Activated CD4-positive, alpha-beta T cell treated with anti-CD3 and anti-CD28 coated beads for 24 hours (primary cell): ENCODE measurements around the gene CBR3.
A peak's percentile ranks its signal among the peaks of the same experiment; 100 is the strongest.

Experiments used
- DNase-seq, 2 donors: peaks; one replicate each; pipeline ENCODE4 v3.0.0-alpha.2; 2020; ENCODE audit warnings: low read depth in 2 of 2

CBR3 gene

GRCh38 chr21:36155603-36156338 is 20.9 kb downstream of the CBR3 start:
- DNase-seq: no peak

- peak; percentile 100 for DNase-seq
These were observed 21.5 kb downstream of the CBR3 start for GRCh38 chr21:36156339-36156814.

- peak in 1 of 2 donors; percentile 22 for DNase-seq
These were observed 22.2 kb downstream of the CBR3 start, which contains the start of gene DOP1B for GRCh38 chr21:36156815-36157670. Gene DOP1B (plus strand): TSS chr21:36156824. CDS start chr21:36164734, 7,910 bp downstream.

- no peak for DNase-seq
These were observed 24.6 kb downstream of the CBR3 start for GRCh38 chr21:36159356-36159921.

GRCh38 chr21:36160850-36161178 is 25.9 kb downstream of the CBR3 start:
- no peak for DNase-seq

GRCh38 chr21:36162631-36163030 is 27.8 kb downstream of the CBR3 start:
- DNase-seq: no peak

GRCh38 chr21:36163750-36164741 is 29.2 kb downstream of the CBR3 start:
- no peak for DNase-seq

- DNase-seq: no peak
These were observed 30.5 kb downstream of the CBR3 start for GRCh38 chr21:36165356-36165755.

- DNase-seq: no peak
These were observed 31.8 kb downstream of the CBR3 start for GRCh38 chr21:36166705-36167104.

- DNase-seq: no peak
These were observed 32.7 kb downstream of the CBR3 start for GRCh38 chr21:36167541-36167940.

- no peak for DNase-seq
These were observed 34.7 kb downstream of the CBR3 start for GRCh38 chr21:36169470-36170128.

- DNase-seq: no peak
These were observed 35.9 kb downstream of the CBR3 start for GRCh38 chr21:36170823-36171222.

GRCh38 chr21:36171336-36171735 is 36.5 kb downstream of the CBR3 start:
- no peak for DNase-seq

GRCh38 chr21:36171741-36172331 is 37.0 kb downstream of the CBR3 start:
- DNase-seq: no peak

- DNase-seq: no peak
These were observed 39.9 kb downstream of the CBR3 start for GRCh38 chr21:36174780-36175179.

- DNase-seq: no peak
These were observed 41.1 kb downstream of the CBR3 start for GRCh38 chr21:36175771-36176565.

- DNase-seq: no peak
These were observed 43.5 kb downstream of the CBR3 start for GRCh38 chr21:36178349-36178748.

GRCh38 chr21:36179145-36179544 is 44.3 kb downstream of the CBR3 start:
- no peak for DNase-seq

GRCh38 chr21:36180963-36181362 is 46.1 kb downstream of the CBR3 start:
- DNase-seq: no peak
